Measurements from ENCODE around the gene LRRC8B.

LRRC8B gene

GRCh38 chr1:89640440-89640839, 115.8 kb downstream of the LRRC8B start:
- in situ Hi-C loops (cut with HindIII; ENCODE audit: low pct_ligation_motif_present, low pct_unique_long_range_greater_than_20kb, low sequenced_read_pairs): no loop called here
- no peak for DNase-seq

- no peak for DNase-seq
- in situ Hi-C loops (cut with HindIII; ENCODE audit: low pct_ligation_motif_present, low pct_unique_long_range_greater_than_20kb, low sequenced_read_pairs): no loop called here
These were observed 117.2 kb downstream of the LRRC8B start for GRCh38 chr1:89641781-89642180.

GRCh38 chr1:89643577-89643976, 118.9 kb downstream of the LRRC8B start:
- in situ Hi-C loops (cut with HindIII; ENCODE audit: low pct_ligation_motif_present, low pct_unique_long_range_greater_than_20kb, low sequenced_read_pairs): no loop called here
- no peak for DNase-seq

GRCh38 chr1:89644119-89644814, 119.6 kb downstream of the LRRC8B start:
- no peak for DNase-seq
- in situ Hi-C loops (cut with HindIII; ENCODE audit: low pct_ligation_motif_present, low pct_unique_long_range_greater_than_20kb, low sequenced_read_pairs): no loop called here

- DNase-seq: no peak
These were observed 121.6 kb downstream of the LRRC8B start for GRCh38 chr1:89646259-89646658.

More at GRCh38 chr1:89646259-89646658, 121.6 kb downstream of the LRRC8B start:
- in situ Hi-C loops (cut with HindIII; ENCODE audit: low pct_ligation_motif_present, low pct_unique_long_range_greater_than_20kb, low sequenced_read_pairs): no loop called here

Data from ACHN (cell line).